Erythroblast (primary cell): ENCODE results near the gene TAS2R43.
"Not testable (repeated sequence)": the region's sequence is repeated elsewhere in the genome, so short reads cannot be mapped to it uniquely, and the experiment has no call there.

Source experiments
- GATA1 ChIP-seq: IDR thresholded peaks from 2 replicates; pipeline ENCODE4 v1.6.1; 2011; ENCODE audit warnings: low read depth, mild to moderate bottlenecking, control low read depth, low read length, moderate library complexity
- POLR2A ChIP-seq: IDR thresholded peaks from 2 replicates; pipeline ENCODE4 v1.6.1; 2011; ENCODE audit warnings: mild to moderate bottlenecking, low read length

DNA sequence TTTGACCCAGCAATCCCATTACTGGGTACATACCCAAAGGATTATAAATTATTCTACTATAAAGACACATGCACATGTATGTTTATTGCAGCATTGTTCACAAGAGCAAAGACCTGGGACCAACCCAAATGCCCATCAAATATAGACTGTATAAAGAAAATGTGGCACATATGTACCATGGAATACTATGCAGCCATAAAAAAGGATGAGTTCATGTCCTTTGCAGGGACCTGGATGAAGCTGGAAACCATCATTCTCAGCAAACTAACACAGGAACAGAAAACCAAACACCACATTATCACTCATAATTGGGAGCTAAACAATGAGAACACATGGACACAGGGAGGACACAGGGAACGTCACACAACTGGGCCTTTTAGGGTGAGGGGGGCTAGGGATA is 22.0 kb upstream of the TAS2R43 start:
- not testable (repeated sequence) for TF ChIP-seq POLR2A, GATA1
